Measurements from ENCODE around the gene SOCS7.

Gene SOCS7

DNA sequence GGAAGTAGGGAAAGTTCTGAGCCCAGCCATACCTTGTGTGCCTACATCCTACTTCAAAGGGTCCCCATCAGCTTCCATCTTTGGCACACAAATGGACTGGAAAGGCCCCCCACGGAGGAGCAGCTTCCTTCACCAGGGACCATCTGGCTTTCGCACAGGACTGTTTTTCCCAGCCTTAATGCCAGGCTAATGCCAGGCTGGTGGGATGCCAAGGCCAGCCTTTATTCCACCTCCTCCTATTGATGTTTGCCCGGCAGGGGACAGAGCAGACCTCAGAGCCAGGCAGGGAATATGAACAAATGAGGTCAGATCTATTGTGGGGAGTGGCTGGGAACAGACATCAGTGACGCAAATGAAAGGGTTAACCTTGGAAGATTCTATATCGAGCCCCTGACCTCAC, 13.6 kb upstream of the SOCS7 start:
- DNase-seq, result no peak

GRCh38 chr17:38338535-38338934, 13.1 kb upstream of the SOCS7 start:
- no peak for DNase-seq

GRCh38 chr17:38339891-38340290, 11.8 kb upstream of the SOCS7 start:
- DNase-seq, result no peak

DNA sequence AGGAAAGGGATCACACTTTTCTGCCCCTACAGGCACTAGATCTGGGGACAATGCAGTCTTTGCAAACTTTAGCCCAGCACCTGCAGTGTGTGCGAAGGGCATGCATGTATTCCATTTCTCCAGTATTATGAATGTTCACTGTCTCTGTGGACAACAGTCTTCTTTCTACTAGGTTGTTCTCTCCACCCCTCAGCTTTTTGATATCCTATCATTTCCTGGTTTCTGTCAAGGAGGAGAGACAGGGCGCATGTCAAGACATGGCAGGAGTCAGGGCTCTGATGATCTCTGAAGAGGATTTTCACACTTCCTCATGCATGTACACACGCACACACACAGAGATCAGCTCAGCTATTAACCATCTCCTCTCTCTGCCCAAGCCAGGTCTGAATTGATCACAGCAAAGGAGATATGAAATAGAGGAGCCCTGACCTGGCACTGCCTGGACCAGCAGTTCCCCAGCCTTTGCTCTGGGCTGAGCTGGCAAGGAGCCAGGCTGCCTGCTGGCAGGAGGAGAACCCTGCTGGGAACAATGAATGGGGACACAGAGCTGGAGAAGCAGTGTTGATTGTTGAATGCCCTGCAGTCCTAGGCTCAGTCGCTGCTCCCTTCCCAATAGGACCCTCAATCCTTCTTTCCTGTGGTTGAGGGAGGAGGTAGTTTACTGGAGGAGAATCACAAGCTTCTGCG, 10.5 kb upstream of the SOCS7 start:
- no peak for DNase-seq

GRCh38 chr17:38342886-38343607, 8.6 kb upstream of the SOCS7 start:
- DNase-seq, result no peak

GRCh38 chr17:38343608-38344419, 7.8 kb upstream of the SOCS7 start, which contains the start of gene GPR179:
TSS of gene GPR179 (minus strand) at chr17:38343956. CDS start at chr17:38343789, 167 bp downstream.
- no peak for DNase-seq

DNA sequence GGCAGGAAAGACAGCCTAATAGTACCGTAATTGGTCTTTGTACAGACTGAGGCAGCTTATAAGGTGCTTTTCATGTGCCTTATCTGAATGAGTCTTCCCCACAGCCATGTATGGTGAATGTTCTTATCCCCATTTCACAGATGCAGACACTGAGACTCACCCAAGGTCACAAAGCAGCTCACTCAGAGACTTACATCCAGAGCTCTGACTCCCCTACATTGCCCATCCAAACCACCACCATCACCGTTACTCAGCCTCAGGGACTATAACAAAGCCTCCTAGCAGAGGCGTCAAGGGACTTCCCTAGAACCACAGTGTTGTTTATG, 7.3 kb upstream of the SOCS7 start:
- no peak for DNase-seq

- DNase-seq, result no peak
Measured at GRCh38 chr17:38345743-38346142, 5.9 kb upstream of the SOCS7 start.

GRCh38 chr17:38349097-38349730, 2.4 kb upstream of the SOCS7 start:
- peak; percentile 27 for DNase-seq

- DNase-seq, result no peak
Measured at GRCh38 chr17:38350035-38350434, 1.6 kb upstream of the SOCS7 start.

DNA sequence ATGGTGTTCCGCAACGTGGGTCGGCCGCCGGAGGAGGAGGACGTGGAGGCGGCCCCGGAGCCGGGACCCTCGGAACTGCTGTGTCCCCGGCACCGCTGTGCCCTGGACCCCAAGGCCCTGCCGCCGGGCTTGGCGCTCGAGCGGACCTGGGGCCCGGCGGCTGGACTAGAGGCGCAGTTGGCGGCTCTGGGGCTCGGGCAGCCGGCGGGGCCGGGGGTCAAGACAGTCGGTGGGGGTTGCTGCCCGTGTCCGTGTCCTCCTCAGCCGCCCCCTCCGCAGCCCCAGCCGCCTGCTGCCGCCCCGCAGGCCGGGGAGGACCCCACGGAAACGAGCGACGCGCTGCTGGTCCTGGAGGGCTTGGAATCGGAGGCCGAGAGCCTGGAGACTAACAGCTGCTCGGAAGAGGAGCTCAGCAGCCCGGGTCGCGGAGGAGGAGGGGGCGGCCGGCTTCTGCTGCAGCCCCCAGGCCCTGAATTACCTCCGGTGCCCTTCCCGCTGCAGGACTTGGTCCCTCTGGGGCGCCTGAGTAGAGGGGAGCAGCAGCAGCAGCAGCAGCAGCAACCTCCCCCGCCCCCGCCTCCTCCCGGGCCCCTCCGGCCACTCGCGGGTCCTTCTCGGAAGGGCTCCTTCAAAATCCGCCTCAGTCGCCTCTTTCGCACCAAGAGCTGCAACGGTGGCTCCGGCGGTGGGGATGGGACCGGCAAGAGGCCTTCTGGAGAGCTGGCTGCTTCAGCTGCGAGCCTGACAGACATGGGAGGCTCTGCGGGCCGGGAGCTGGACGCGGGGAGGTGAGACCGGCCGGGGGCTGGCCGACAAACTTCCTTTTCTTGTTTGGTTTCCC, 821 bp downstream of the SOCS7 start:
- DNase-seq, result no peak

DNA sequence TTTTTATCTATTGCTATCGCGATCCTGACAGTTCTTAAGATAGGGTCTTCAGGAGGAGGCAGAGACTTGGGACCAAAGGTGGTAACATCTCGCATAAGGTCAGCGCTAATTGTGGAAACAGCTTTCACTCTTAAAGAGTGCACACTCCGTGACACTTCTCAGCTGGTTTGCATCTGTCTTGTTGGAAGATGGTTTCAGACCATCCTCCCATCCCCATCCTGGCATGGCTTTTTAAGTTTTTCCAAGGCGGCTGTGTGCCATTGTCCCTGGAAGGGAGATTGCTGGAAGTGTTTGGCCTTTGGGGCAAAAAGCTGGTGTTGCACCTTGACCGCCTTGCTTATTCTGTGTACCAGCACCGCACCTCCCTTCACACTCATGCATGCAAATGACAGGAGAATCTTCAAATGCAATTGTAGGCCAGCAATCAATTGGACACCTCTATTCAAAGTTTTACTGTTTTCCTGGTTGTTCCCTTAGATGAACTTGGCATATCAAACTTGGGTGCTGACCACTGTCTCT, 1.5 kb downstream of the SOCS7 start:
- DNase-seq, result no peak

- DNase-seq, result no peak
Measured at GRCh38 chr17:38353668-38354067, 2.0 kb downstream of the SOCS7 start.

DNA sequence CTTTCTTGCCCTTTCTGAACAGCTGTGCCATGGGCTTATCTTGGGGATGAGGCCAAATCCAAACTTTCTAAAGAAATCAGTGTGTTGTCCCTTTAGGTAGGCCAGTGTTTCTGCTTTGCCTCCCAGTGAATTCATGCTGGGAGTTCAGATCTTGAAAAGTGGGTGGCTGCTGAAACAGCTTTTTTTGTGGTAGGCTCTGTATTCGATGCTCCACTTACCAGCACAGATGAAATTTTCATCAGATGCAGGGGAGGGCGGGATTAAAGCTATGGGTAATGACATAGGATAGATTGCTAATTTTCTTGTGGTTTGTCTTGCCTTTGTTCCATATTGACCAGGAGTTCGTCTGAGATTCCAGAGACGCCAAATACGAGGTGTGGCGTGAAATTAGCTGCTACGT, 2.8 kb downstream of the SOCS7 start:
- no peak for DNase-seq

GRCh38 chr17:38355251-38355650, 3.6 kb downstream of the SOCS7 start:
- DNase-seq, result no peak

DNA sequence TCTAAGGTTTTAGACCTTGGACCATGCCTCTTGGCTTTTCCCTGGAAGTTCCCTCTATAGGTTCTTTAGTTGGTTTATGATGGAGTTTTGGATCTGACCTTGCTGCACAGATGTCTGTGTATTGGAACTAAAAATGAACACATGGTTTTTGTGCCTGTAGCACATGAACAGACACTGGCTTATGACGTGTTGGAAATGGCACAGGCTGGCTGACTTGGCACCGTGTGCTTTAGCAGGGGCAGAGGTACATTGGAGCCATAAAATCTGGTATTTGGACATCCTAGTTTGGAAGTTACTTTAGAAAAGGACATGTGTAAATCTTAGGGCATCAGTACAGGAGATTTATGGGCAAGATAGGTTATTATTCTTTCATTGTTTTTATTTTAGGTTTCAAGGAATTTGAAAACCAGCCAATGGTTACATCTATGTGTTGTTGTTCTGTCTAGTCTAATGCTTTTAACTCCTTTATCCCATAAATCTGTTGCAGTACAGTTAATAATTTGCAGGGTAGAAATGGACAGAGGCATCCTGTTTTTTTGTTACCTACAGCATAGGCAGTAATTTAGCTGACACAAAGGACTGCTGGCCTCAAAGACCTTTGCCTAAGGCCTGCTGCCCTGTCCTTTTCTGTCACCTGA, 6.0 kb downstream of the SOCS7 start:
- no peak for DNase-seq

DNA sequence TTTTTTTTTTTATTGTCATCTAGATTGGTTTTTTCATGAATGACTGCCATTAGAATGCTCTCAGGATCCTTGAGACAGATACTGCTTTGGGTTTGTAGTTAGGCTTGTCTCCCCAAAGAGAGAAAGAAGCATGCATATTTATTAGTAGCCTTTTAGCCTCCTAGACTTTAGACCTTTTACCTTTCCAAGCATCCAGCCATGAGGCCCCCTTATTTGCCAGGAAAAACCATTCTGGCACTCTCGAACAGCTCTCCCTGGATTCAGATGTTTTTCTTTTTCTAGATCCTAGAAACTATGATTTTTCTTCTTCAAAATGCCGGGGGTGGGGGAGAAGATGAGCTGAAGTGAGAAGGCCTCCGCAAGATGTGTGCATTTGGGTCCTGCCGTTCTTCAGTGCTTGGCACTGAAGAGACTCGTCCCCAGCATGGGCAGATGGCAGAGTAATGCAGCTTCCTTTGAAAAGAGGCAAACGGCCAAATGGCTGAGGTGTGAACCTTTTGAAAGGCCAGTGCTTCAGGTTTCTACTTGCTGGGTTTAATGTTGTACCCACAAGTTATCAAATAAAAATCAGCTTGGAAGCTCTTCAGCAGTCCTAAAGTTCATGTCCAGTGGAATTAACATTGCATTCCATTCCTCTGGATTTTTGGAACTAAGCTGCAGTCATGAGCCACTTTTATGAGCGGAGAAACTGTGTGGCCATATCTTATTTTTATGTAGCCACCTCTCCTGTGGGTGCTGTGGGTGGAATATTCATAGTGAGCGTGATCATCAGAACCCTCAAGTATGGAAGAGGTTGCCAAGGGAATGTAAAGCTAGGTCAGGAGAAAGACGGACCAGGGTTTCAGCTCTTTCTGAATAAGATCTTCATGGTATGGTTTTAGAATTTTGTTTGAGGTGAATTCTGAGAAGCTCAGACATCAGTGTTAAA, 7.2 kb downstream of the SOCS7 start:
- DNase-seq, result no peak

DNA sequence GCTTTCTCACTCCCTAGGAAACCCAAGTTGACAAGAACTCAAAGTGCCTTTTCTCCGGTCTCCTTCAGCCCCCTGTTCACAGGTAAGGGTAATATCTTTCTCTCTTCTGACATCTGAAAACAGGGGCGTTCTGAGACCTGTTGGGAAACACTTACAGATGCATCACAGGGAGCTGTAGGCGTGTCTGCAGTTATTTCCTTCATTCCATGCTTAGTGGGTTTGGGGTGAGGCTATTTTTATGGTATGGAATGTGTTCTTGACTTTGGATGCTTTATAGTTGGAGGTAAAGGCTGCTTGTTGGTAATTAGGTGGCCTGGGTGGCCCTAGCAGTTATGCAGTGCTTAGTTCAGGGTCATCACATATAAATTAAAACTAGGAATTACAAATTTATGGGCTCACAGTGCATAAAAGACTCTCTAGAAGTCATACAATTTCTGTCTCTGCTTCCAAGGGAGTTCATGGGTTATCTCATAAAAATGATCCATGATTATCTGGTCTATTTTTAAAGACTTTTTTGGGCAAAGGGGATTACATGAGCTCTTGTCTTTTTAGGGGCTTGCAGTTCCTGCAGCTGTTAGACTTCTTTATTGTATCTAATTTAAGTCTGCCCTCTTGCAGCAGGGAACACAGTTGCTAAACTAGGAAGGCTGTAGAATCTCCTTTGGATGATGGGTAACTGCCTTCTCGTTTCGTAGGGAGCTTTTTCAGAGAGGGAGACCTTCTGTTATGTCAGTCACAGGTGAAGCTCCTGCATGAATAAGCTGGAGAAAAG, 10.2 kb downstream of the SOCS7 start:
- no peak for DNase-seq

- no peak for DNase-seq
Measured at GRCh38 chr17:38363016-38363415, 11.4 kb downstream of the SOCS7 start.

DNA sequence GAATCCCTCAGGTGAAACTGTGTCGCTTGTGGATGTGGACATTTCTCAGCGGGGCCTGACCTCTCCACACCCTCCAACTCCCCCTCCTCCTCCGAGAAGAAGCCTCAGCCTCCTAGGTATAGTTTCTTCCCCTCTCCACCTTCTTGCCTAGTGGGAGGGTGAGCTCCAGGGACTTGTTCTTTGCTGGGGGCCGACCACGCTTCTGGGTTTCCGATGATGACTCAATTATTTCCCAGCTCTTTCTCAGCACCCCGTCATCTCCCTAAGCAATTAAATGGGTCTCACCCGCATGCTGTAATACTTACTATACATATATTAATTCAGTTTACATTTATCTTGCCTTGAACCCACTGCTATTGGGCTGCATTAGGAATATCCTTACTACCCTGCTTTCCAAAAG, 13.1 kb downstream of the SOCS7 start:
- DNase-seq, result no peak

All from GOT3 (cell line).